Neural progenitor cell (in vitro differentiated cells): ENCODE measurements around the gene PMVK.
"Not testable (repeated sequence)": the region's sequence is repeated elsewhere in the genome, so short reads cannot be mapped to it uniquely, and the experiment has no call there.

Source experiments
- EZH2 ChIP-seq: fragments of 200-600 bp; sonication (generic); IDR thresholded peaks from 2 replicates; pipeline ENCODE4 v1.6.1; 2017; ENCODE audit warnings: antibody characterized with exemption, mild to moderate bottlenecking, moderate library complexity
- TF ChIP-seq, protein P1 (sequence below): fragments of 200-600 bp; sonication (generic); IDR thresholded peaks from 2 replicates; pipeline ENCODE4 v1.5.1; 2017; ENCODE audit warnings: antibody characterized with exemption, mild to moderate bottlenecking

DNA sequence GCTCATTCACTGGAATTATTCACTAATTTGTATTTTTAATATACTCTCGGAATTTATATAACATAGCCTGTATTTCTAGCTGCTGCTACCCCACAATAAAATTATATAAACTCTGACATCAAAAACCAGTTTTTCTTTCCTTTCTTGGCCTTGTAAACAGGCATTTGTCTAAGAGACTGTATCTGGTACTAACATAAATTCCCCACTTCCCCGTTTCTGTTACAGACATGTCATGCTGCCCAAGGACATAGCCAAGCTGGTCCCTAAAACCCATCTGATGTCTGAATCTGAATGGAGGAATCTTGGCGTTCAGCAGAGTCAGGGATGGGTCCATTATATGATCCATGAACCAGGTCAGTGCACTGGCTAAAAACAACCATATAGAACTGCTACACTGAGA is 41.2 kb upstream of the PMVK start:
- TF ChIP-seq, protein P1, sequence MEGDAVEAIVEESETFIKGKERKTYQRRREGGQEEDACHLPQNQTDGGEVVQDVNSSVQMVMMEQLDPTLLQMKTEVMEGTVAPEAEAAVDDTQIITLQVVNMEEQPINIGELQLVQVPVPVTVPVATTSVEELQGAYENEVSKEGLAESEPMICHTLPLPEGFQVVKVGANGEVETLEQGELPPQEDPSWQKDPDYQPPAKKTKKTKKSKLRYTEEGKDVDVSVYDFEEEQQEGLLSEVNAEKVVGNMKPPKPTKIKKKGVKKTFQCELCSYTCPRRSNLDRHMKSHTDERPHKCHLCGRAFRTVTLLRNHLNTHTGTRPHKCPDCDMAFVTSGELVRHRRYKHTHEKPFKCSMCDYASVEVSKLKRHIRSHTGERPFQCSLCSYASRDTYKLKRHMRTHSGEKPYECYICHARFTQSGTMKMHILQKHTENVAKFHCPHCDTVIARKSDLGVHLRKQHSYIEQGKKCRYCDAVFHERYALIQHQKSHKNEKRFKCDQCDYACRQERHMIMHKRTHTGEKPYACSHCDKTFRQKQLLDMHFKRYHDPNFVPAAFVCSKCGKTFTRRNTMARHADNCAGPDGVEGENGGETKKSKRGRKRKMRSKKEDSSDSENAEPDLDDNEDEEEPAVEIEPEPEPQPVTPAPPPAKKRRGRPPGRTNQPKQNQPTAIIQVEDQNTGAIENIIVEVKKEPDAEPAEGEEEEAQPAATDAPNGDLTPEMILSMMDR, result not testable (repeated sequence)
- not testable (repeated sequence) for TF ChIP-seq EZH2
